GM21526 (cell line): ENCODE data around the gene TSPY3.
"Not testable (repeated sequence)": the region's sequence is repeated elsewhere in the genome, so short reads cannot be mapped to it uniquely, and the experiment has no call there.

Experiments used
- ATAC-seq: cut with Tn5 transposase; IDR thresholded peaks from one replicate; pipeline ENCODE4 v1.9.1; 2021; ENCODE audit warnings: moderate library complexity; ENCODE audit not compliant: unreplicated experiment, low FRiP score

Gene TSPY3

GRCh38 chrY:9398121-9398520 lies at the start of gene TSPY3:
TSPY3 (plus strand) TSS chrY:9398421; CDS start chrY:9398467, 46 bp downstream.
- ATAC-seq: not testable (repeated sequence)

GRCh38 chrY:9357497-9357896 lies 40.7 kb upstream of the TSPY3 start, which contains the start of gene TSPY8:
TSPY8 (plus strand) TSS chrY:9357797; CDS start chrY:9357843, 46 bp downstream.
- ATAC-seq: not testable (repeated sequence)

GRCh38 chrY:9396527-9396926 lies 1.7 kb upstream of the TSPY3 start:
- ATAC-seq: not testable (repeated sequence)
